Gastroesophageal sphincter (tissue), 4 donors: ENCODE measurements around the gene ZNF664. TPM values are rescaled to one million over a fixed set of nuclear protein-coding genes. Genes with fewer than 3 reads are reported as not detected.

Experiments
- ATAC-seq: fragments of 150-250 bp; one replicate; pipeline ENCODE4 v1.9.1; 2016; ENCODE audit warnings: mild to moderate bottlenecking, moderate library complexity
- H3K27ac ChIP-seq, 4 donors: fragments of 200-600 bp; sonication (generic) in 3 of 4; 1 replicate in 3 of 4; 2 replicates in 1 of 4; pipeline ENCODE4 v1.5.1; 2016 to 2019
- H3K27me3 ChIP-seq: fragments of 200-600 bp; sonication (generic); one replicate; pipeline ENCODE4 v1.5.1; 2019
- H3K36me3 ChIP-seq, 2 donors: fragments of 200-600 bp; sonication (generic); one replicate each; pipeline ENCODE4 v1.5.1; 2019; ENCODE audit warnings: control low read depth in 1 of 2
- H3K4me1 ChIP-seq, 3 donors: fragments of 200-600 bp; sonication (generic); 1 replicate in 2 of 3; 2 replicates in 1 of 3; pipeline ENCODE4 v1.5.1; 2016 to 2019; ENCODE audit warnings: control low read depth in 2 of 3
- H3K4me3 ChIP-seq, 2 donors: fragments of 200-600 bp; sonication (generic); one replicate each; pipeline ENCODE4 v1.5.1; 2019; ENCODE audit warnings: mild to moderate bottlenecking in 1 of 2, moderate library complexity in 1 of 2
- H3K9me3 ChIP-seq, 3 donors: fragments of 200-600 bp; sonication (generic); one replicate each; pipeline ENCODE4 v1.5.1; 2017 to 2019; ENCODE audit warnings: control low read depth in 2 of 3
- CTCF ChIP-seq, 4 experiments: fragments of 200-600 bp in 2 of 4; fragments of 450-650 bp in 2 of 4; sonication (generic) in 1 of 4; IDR thresholded peaks; one replicate each; pipeline ENCODE4 v1.5.1; 2017 to 2019; ENCODE audit warnings: antibody characterized with exemption in 4 of 4, mild to moderate bottlenecking in 2 of 4, moderate library complexity in 2 of 4
- EP300 ChIP-seq: sonication (generic); formaldehyde crosslinking; IDR thresholded peaks from one replicate; pipeline ENCODE4 v1.6.1; 2017; ENCODE audit warnings: antibody characterized with exemption, mild to moderate bottlenecking
- POLR2A ChIP-seq, 2 donors: fragments of 450-650 bp; IDR thresholded peaks; one replicate each; pipeline ENCODE4 v1.6.1; 2017; ENCODE audit warnings: antibody characterized with exemption in 2 of 2, mild to moderate bottlenecking in 2 of 2, moderate library complexity in 1 of 2
- POLR2AphosphoS5 ChIP-seq: sonication (generic); formaldehyde crosslinking; IDR thresholded peaks from one replicate; pipeline ENCODE4 v1.6.1; 2017; ENCODE audit warnings: antibody characterized with exemption
- WGBS, 2 donors: methylation state at CpG; one replicate each; pipeline ENCODE4 v1.1.5; 2018; ENCODE audit warnings: low coverage in 1 of 2; 5-methylcytosine and 5-hydroxymethylcytosine counted together
- total RNA-seq, 4 donors: library from RNA; depleted of rRNA; stranded (reverse); fragments of >200 nt; gene quantifications; one replicate each; pipeline ENCODE4 v1.1.0, GENCODE V29; 2016

ZNF664 gene
- 10 to 100 TPM; 58.7 to 95.5 (median 78.2) TPM for total RNA-seq

- no CpG with 5 or more reads among the region's 138 CpGs for WGBS, 2 donors
- Histone ChIP-seq H3K27ac (peak within 1 kb of the TSS; percentile 93 to 98 (median 96)), H3K9me3 (no peaks in the 10 kb centered on the region), H3K27me3 (no peaks in the 10 kb centered on the region), H3K4me1 (peaks cover 0 to 62% (median 6%) of the 10 kb centered on the region in 3 donors), H3K4me3 (peak within 1 kb of the TSS; percentile 97 to 99), H3K36me3 (peaks cover 0 to 17% of the 10 kb centered on the region in 2 donors)
- no peak for TF ChIP-seq EP300
- peak; percentile 18 to 84 for TF ChIP-seq POLR2A (IDR thresholded peaks at IDR 0.05)
- peak in 3 of 4 experiments; percentile 12 to 38 (median 33) for TF ChIP-seq CTCF (IDR thresholded peaks at IDR 0.05)
- peak; percentile 25 for TF ChIP-seq POLR2AphosphoS5
- ATAC-seq: peak; percentile 92
Observed at GRCh38 chr12:123972457-123973401, at the start of gene ZNF664, which contains the start of gene CCDC92. TSS of gene ZNF664 (plus strand) at chr12:123973215. CDS start at chr12:124012145, 38,930 bp downstream. TSS of gene CCDC92 (minus strand) at chr12:123972831. CDS start at chr12:123944305, 28,526 bp downstream.

- TF ChIP-seq CTCF (IDR thresholded peaks at IDR 0.05) (no peak), POLR2AphosphoS5 (no peak)
- Histone ChIP-seq H3K9me3 (no peaks in the 10 kb centered on the region), H3K4me1 (no peaks in the 10 kb centered on the region)
Observed at GRCh38 chr12:123923927-123924326, 49.1 kb upstream of the ZNF664 start.

GRCh38 chr12:123924539-123924938, 48.5 kb upstream of the ZNF664 start:
- Histone ChIP-seq H3K27me3 (peaks cover 3% of the 10 kb centered on the region), H3K27ac (no peak overlapping the region), H3K36me3 (no peaks in the 10 kb centered on the region), H3K9me3 (no peaks in the 10 kb centered on the region), H3K4me1 (no peaks in the 10 kb centered on the region), H3K4me3 (no peak overlapping the region)
- 84 to 100% methylated on average over 3 to 4 of the region's 4 CpGs for WGBS, 2 donors
- TF ChIP-seq CTCF (IDR thresholded peaks at IDR 0.05): no peak
- TF ChIP-seq EP300: no peak
- TF ChIP-seq POLR2A (IDR thresholded peaks at IDR 0.05): no peak
- TF ChIP-seq POLR2AphosphoS5: no peak
- no peak for ATAC-seq

More at GRCh38 chr12:123923927-123924326, 49.1 kb upstream of the ZNF664 start:
- H3K36me3 ChIP-seq: no peaks in the 10 kb centered on the region
- no peak for ATAC-seq
- 34 to 42% methylated on average over 2 to 3 of the region's 7 CpGs for WGBS, 2 donors
- peaks cover 7% of the 10 kb centered on the region for H3K27me3 ChIP-seq
- no peak overlapping the region for H3K4me3 ChIP-seq
- H3K27ac ChIP-seq: no peak overlapping the region

GRCh38 chr12:123928274-123928865, 44.6 kb upstream of the ZNF664 start:
- Histone ChIP-seq H3K9me3 (no peaks in the 10 kb centered on the region), H3K27ac (no peak overlapping the region), H3K36me3 (no peaks in the 10 kb centered on the region), H3K27me3 (no peaks in the 10 kb centered on the region), H3K4me1 (no peaks in the 10 kb centered on the region), H3K4me3 (no peak overlapping the region)
- WGBS, 2 donors: 74 to 92% methylated on average over 6 to 7 of the region's 15 CpGs
- no peak for TF ChIP-seq POLR2A (IDR thresholded peaks at IDR 0.05)
- no peak for TF ChIP-seq EP300
- no peak for TF ChIP-seq POLR2AphosphoS5
- no peak for TF ChIP-seq CTCF (IDR thresholded peaks at IDR 0.05)
- no peak for ATAC-seq
